Pancreas (tissue), 10 donors: Measurements from ENCODE around the gene NCMAP. TPM values are rescaled to one million over a fixed set of nuclear protein-coding genes. Genes with fewer than 3 reads are reported as not detected.
A peak's percentile ranks its signal among the peaks of the same experiment; 100 is the strongest.

Experiments used
- ATAC-seq, 4 donors: fragments of 200-7000 bp; cut with Tn5 transposase; one replicate each; pipeline versions ENCODE4 v1.8.0 to v1.9.1; 2020; ENCODE audit warnings: mild to moderate bottlenecking in 4 of 4, moderate library complexity in 4 of 4
- DNase-seq, 6 donors: peaks; one replicate each; pipeline ENCODE4 v3.0.0-alpha.2; 2020
- FAIRE-seq: peaks from 2 replicates; lab custom pipeline; 2012; peaks lifted over from hg19 to GRCh38; lab: Jason Lieb, UNC
- H3K27ac ChIP-seq, 4 donors: fragments of 200-600 bp; sonication (generic); 1 replicate in 3 of 4; 2 replicates in 1 of 4; pipeline versions ENCODE4 v1.5.0 to v1.8.0; 2020
- H3K27me3 ChIP-seq, 4 donors: fragments of 200-600 bp; one replicate each; pipeline ENCODE4 v1.8.0; 2021
- H3K36me3 ChIP-seq, 3 donors: fragments of 200-600 bp; sonication (generic) in 1 of 3; one replicate each; pipeline versions ENCODE4 v1.5.0 to v1.8.0; 2020 to 2021
- H3K4me1 ChIP-seq, 3 donors: fragments of 200-600 bp; one replicate each; pipeline ENCODE4 v1.8.0; 2021
- H3K4me3 ChIP-seq, 4 donors: fragments of 200-600 bp; sonication (generic) in 2 of 4; one replicate each; pipeline versions ENCODE4 v1.5.0 to v1.8.0; 2020 to 2021
- H3K9me3 ChIP-seq, 4 donors: fragments of 200-600 bp; one replicate each; pipeline ENCODE4 v1.8.0; 2021
- CTCF ChIP-seq, 4 donors: fragments of 200-600 bp; sonication (generic) in 3 of 4; IDR thresholded peaks; one replicate each; pipeline versions ENCODE4 v1.5.0 to v1.8.0; 2021; ENCODE audit warnings: antibody characterized with exemption in 4 of 4
- WGBS, 2 donors: extraction: QIAGEN DNeasy Blood & Tissue Kit; methylation state at CpG; one replicate each; pipeline ENCODE4 v1.1.7; 2013; 5-methylcytosine and 5-hydroxymethylcytosine counted together
- intact Hi-C, 3 donors: fragments of 100-400 bp; cut with DNase I; formaldehyde crosslinking; loops; one replicate each; pipeline versions ENCODE4 v1.11.1 to v1.14.2; 2022
- polyA plus RNA-seq, 2 donors: library from polyadenylated mRNA; stranded (reverse); fragments of 200-250 nt; gene quantifications; one replicate each; pipeline ENCODE4 v1.2.3, GENCODE V29; 2013
- total RNA-seq, 6 donors: library from RNA; stranded (reverse); fragmentation: NEBNext Ultra II Directional in 4 of 6; extraction: Animal tissue kit (Norgen Biotek cat#: 25700) in 4 of 6; gene quantifications; one replicate each; pipeline versions ENCODE4 v1.2.1 to v1.2.4, GENCODE V29; 2021 to 2023
- donor health status: healthy with polysubstance abuse.
- donor health status: DM: no; HTN: no; CAD: no; lungs with moderate emphysema.
- donor health status: DM: no; HTN: no; CAD: no.
- donor health status: control.
- donor health status: control.
- donor health status: Bipolar disorder and iron deficiency.
- donor health status: DM: yes; HTN: yes; CAD: no.
- donor health status: DM: no; HTN: no; CAD: no.
- donor health status: DM: no; HTN: no; CAD: no.
- donor health status: DM: yes; HTN: yes; CAD: no.

Gene NCMAP, protein sequence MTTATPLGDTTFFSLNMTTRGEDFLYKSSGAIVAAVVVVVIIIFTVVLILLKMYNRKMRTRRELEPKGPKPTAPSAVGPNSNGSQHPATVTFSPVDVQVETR
- 10 to 100 TPM in 3 of 6 donors, 1 to 10 TPM in 3; 6.9 to 24.7 (median 11.8) TPM for total RNA-seq
- 1 to 10 TPM; 6.3 to 9.7 TPM for polyA plus RNA-seq

DNA sequence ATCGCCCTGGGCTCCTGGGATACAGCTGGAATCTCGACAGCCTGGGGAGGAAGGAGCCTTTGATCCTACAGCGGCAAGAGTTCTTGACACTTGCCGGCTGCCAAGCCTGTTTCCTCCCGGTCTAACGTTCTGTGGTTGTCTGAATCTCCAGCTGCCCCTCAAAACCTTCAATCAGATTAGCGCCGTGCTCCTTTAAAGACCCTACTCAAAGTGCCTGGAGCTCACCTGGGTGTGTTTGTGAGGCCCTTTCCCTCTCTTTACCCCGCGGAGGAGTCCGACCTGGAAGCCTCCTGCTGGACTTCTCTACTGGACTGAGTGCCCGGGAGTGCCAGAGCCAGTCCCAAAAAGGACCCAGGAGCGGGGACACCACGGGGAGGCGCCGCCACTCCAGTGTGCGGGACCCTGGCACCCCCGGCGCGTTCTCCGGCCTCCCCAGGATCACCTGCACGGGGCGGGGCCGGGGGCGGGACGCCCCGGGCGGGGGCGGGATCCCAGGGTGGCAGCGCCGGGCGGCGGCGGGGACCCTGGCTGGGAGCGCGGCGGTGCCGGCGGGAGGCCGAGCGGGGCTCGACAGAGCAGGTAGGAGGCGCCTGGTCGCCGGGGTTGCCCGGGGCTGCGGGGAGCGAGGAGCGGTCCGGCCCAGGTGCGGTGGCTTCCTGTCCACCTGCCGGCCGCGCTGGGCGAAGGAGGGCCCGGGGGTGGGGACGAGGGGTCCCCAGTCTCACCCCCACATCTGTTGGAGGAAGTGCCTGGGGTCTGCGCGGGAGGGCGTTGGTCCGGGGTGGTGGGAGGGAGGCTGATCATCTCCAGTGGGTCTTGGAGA, at the start of gene NCMAP:
NCMAP (plus strand) TSS at position 497 of the 823 bp plus-strand sequence. CDS start 39,344 bp downstream, outside the sequence.
- Histone ChIP-seq H3K27me3 (no peaks in the 10 kb centered on the region), H3K27ac (peak within 1 kb of the TSS; percentile 64 to 86 (median 78)), H3K36me3 (no peaks in the 10 kb centered on the region), H3K4me3 (peak within 1 kb of the TSS; percentile 35 to 64 (median 54)), H3K9me3 (no peaks in the 10 kb centered on the region), H3K4me1 (peaks cover 3 to 18% (median 16%) of the 10 kb centered on the region in 3 donors)
- TF ChIP-seq CTCF (IDR thresholded peaks at IDR 0.05) = no peak
- FAIRE-seq (no peak), DNase-seq (peak; percentile 80 to 94 (median 88)), ATAC-seq (peak; percentile 81 to 87 (median 84))
- intact Hi-C loops = no loop called here
- 1 to 2% methylated on average over 45 to 61 of the region's 61 CpGs for WGBS, 2 donors

- DNase-seq (no peak), ATAC-seq (no peak), FAIRE-seq (no peak)
- H3K27ac ChIP-seq = peak overlapping the region; percentile 35 to 79 (median 46)
- WGBS, 2 donors = 26 to 28% methylated on average over 5 of the region's 5 CpGs
- no peak overlapping the region for H3K4me3 ChIP-seq
- no peak for TF ChIP-seq CTCF (IDR thresholded peaks at IDR 0.05)
- H3K4me1 ChIP-seq = peaks cover 4 to 44% (median 33%) of the 10 kb centered on the region in 3 donors
- H3K36me3 ChIP-seq = no peaks in the 10 kb centered on the region
- H3K27me3 ChIP-seq = no peaks in the 10 kb centered on the region
- H3K9me3 ChIP-seq = no peaks in the 10 kb centered on the region
- intact Hi-C loops = no loop called here
These were observed 49.1 kb upstream of the NCMAP start for GRCh38 chr1:24506691-24507381.

DNA sequence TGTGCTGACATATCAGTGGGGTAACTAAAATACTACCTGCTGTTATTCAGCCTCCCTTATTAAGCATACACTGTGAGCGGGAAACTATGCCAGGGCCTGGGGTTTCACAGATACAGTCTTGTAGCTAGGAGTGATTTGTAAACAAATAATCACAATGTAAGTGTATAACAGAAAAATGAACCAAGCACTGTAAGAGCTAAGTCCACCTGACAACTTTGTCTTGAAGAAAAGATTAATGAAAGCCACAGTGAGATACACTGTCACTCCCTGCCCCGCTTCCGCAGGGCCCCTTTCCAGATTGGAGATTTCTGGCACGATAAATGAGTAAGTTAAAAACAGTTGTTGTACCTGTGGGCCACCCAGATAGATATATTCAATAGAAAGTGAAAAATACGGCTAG, 48.5 kb upstream of the NCMAP start:
- WGBS, 2 donors = 31 to 32% methylated on average over 5 of the region's 5 CpGs
- TF ChIP-seq CTCF (IDR thresholded peaks at IDR 0.05) = no peak
- H3K27me3 ChIP-seq = no peaks in the 10 kb centered on the region

GRCh38 chr1:24508911-24509310, 47.0 kb upstream of the NCMAP start:
- FAIRE-seq = no peak
- no peak for ATAC-seq
- no peak overlapping the region for H3K4me3 ChIP-seq
- no peaks in the 10 kb centered on the region for H3K36me3 ChIP-seq
- no peaks in the 10 kb centered on the region for H3K27me3 ChIP-seq
- H3K27ac ChIP-seq = peak overlapping the region in 2 of 4 donors; percentile 45 to 79
- intact Hi-C loops = no loop called here
- H3K4me1 ChIP-seq = peaks cover 4 to 42% (median 33%) of the 10 kb centered on the region in 3 donors
- no peak for TF ChIP-seq CTCF (IDR thresholded peaks at IDR 0.05)
- no peak for DNase-seq
- 80 to 84% methylated on average over 5 of the region's 5 CpGs for WGBS, 2 donors
- no peaks in the 10 kb centered on the region for H3K9me3 ChIP-seq

More for the DNA sequence above, 48.5 kb upstream of the NCMAP start:
- ATAC-seq = peak; percentile 6 to 43 (median 38)
- DNase-seq = peak in 2 of 6 donors; percentile 44 to 61
- FAIRE-seq = no peak
- Histone ChIP-seq H3K4me3 (peak overlapping the region in 1 of 4 donors; percentile 6), H3K4me1 (peaks cover 4 to 44% (median 33%) of the 10 kb centered on the region in 3 donors), H3K36me3 (no peaks in the 10 kb centered on the region), H3K27ac (peak overlapping the region; percentile 35 to 79 (median 46)), H3K9me3 (no peaks in the 10 kb centered on the region)
- intact Hi-C loops = no loop called here
